ENCODE measurements around the gene TMEM200B. TPM values are rescaled to one million over a fixed set of nuclear protein-coding genes. Genes with fewer than 3 reads are reported as not detected.

TMEM200B gene
- total and polyA plus RNA-seq, 3 donors from 2014 or later, result 35.6 to 41.3 (median 40.3) TPM

DNA sequence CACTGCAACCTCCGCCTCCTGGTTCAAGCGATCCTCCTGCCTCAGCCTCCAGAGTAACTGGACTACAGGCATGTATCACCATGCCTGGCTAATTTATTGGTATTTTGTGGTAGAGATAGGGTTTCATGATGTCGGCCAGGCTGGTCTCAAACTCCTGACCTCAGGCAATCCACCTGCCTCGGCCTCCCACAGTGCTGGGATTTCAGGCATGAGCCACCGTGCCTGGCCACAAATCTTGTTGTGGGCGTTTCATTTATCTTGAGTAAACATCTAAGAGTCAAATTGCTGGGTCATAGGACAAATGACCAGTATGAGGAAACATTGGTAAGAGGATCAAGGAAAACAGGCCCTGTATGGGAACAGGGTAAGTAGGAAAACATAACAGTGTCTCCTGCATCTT, 17.9 kb downstream of the TMEM200B start:
- intact Hi-C loops (cut with DNase I; ENCODE audit: low total_unique reads), result no loop called here
- DNase-seq, result no peak
- Histone ChIP-seq H3K4me1 (no peaks in the 10 kb centered on the region), H3K9me3 (no peaks in the 10 kb centered on the region), H3K4me3 (no peak overlapping the region), H3K36me3 (ENCODE audit: low read depth, missing control alignments) (no peaks in the 10 kb centered on the region), H3K27me3 (no peaks in the 10 kb centered on the region), H3K27ac (no peak overlapping the region)
- no peak for TF ChIP-seq POLR2A (IDR thresholded peaks at IDR 0.05)
- TF ChIP-seq, protein P1, sequence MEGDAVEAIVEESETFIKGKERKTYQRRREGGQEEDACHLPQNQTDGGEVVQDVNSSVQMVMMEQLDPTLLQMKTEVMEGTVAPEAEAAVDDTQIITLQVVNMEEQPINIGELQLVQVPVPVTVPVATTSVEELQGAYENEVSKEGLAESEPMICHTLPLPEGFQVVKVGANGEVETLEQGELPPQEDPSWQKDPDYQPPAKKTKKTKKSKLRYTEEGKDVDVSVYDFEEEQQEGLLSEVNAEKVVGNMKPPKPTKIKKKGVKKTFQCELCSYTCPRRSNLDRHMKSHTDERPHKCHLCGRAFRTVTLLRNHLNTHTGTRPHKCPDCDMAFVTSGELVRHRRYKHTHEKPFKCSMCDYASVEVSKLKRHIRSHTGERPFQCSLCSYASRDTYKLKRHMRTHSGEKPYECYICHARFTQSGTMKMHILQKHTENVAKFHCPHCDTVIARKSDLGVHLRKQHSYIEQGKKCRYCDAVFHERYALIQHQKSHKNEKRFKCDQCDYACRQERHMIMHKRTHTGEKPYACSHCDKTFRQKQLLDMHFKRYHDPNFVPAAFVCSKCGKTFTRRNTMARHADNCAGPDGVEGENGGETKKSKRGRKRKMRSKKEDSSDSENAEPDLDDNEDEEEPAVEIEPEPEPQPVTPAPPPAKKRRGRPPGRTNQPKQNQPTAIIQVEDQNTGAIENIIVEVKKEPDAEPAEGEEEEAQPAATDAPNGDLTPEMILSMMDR (IDR thresholded peaks at IDR 0.05), result no peak
- 86 to 89% methylated on average over 6 of the region's 6 CpGs for WGBS, 2 donors

DNA sequence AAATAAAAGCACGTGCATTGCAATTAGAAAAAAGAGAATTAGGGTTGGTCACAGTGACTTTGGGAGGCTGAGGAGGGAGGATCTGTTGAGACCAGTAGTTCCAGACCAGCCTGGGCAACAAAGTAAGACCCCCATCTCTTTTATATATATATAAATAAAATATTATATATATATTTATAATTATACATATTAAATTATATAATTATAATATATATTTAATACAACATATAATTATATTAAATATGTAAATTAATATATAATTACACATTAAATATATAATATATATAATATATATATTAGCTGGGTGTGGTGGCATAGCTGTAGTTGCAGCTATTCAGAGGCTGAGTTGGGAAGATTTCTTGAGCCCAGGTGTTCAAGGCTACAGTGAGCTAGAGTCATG, 23.2 kb downstream of the TMEM200B start:
- Histone ChIP-seq H3K4me3 (no peak overlapping the region), H3K27ac (no peak overlapping the region), H3K9me3 (no peaks in the 10 kb centered on the region), H3K36me3 (ENCODE audit: low read depth, missing control alignments) (no peaks in the 10 kb centered on the region), H3K27me3 (no peaks in the 10 kb centered on the region), H3K4me1 (no peaks in the 10 kb centered on the region)
- DNase-seq, result no peak
- whole genome bisulfite sequencing, 2 donors, result 84 to 87% methylated on average over 1 of the region's 1 CpG
- intact Hi-C loops (cut with DNase I; ENCODE audit: low total_unique reads), result no loop called here
- TF ChIP-seq, protein P1 (IDR thresholded peaks at IDR 0.05), result no peak
- TF ChIP-seq POLR2A (IDR thresholded peaks at IDR 0.05), result no peak

DNA sequence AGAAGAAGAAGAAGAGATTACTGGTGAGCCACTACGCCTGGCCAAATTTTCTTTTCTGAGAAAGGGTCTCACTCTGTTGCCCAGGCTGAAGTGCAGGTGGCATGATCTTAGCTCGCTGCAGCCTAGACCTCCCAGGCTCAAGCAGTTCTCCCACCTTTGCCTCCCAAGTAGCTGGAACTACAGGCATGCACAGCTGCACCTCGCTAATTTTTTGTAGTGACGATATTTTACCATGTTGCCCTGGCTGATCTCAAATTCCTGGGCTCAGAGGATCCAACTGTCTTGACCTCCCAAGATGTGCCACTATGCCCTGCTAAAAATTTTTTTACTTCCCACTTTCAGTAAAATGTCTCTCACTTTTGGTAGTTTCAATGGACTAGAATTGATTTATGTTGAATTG, 24.4 kb downstream of the TMEM200B start:
- Histone ChIP-seq H3K4me3 (no peak overlapping the region), H3K36me3 (ENCODE audit: low read depth, missing control alignments) (no peaks in the 10 kb centered on the region), H3K27ac (no peak overlapping the region), H3K9me3 (no peaks in the 10 kb centered on the region), H3K27me3 (no peaks in the 10 kb centered on the region), H3K4me1 (no peaks in the 10 kb centered on the region)
- no peak for DNase-seq
- no peak for TF ChIP-seq POLR2A (IDR thresholded peaks at IDR 0.05)
- TF ChIP-seq, protein P1 (IDR thresholded peaks at IDR 0.05), result no peak
- 72 to 80% methylated on average over 4 of the region's 4 CpGs for WGBS, 2 donors
- intact Hi-C loops (cut with DNase I; ENCODE audit: low total_unique reads), result no loop called here

GRCh38 chr1:29096231-29096886, 27.3 kb downstream of the TMEM200B start:
- TF ChIP-seq, protein P1 (IDR thresholded peaks at IDR 0.05), result no peak
- TF ChIP-seq POLR2A (IDR thresholded peaks at IDR 0.05), result no peak
- 56 to 67% methylated on average over 4 of the region's 4 CpGs for WGBS, 2 donors
- intact Hi-C loops (cut with DNase I; ENCODE audit: low total_unique reads), result no loop called here
- DNase-seq, result no peak
- no peak overlapping the region for H3K27ac ChIP-seq
- H3K9me3 ChIP-seq, result no peaks in the 10 kb centered on the region
- H3K27me3 ChIP-seq, result no peaks in the 10 kb centered on the region
- no peaks in the 10 kb centered on the region for H3K36me3 ChIP-seq (ENCODE audit: low read depth, missing control alignments)
- H3K4me3 ChIP-seq, result no peak overlapping the region
- no peaks in the 10 kb centered on the region for H3K4me1 ChIP-seq

- TF ChIP-seq, protein P1 (IDR thresholded peaks at IDR 0.05), result no peak
- TF ChIP-seq POLR2A (IDR thresholded peaks at IDR 0.05), result no peak
- intact Hi-C loops (cut with DNase I; ENCODE audit: low total_unique reads), result no loop called here
- Histone ChIP-seq H3K4me1 (peaks cover 3% of the 10 kb centered on the region), H3K9me3 (no peaks in the 10 kb centered on the region), H3K27me3 (no peaks in the 10 kb centered on the region), H3K36me3 (ENCODE audit: low read depth, missing control alignments) (no peaks in the 10 kb centered on the region), H3K4me3 (no peak overlapping the region), H3K27ac (no peak overlapping the region)
- DNase-seq, result no peak
- 93 to 97% methylated on average over 1 of the region's 1 CpG for WGBS, 2 donors
Observed at GRCh38 chr1:29094954-29095353, 28.7 kb downstream of the TMEM200B start.

All from testis (tissue), 3 donors.